ENCODE results near the gene ACAD9. TPM values are rescaled to one million over a fixed set of nuclear protein-coding genes. Genes with fewer than 3 reads are reported as not detected.
A peak's percentile ranks its signal among the peaks of the same experiment; 100 is the strongest.

The ACAD9 gene
- total and polyA plus RNA-seq, 2 of the 13 experiments (the other 11 are each of a cell fraction or from before 2014, with no cell fraction given), result 15.3 to 38.2 TPM

GRCh38 chr3:128942161-128942952 lies 62.9 kb downstream of the ACAD9 start (continued):
- peak; percentile 41; the same call in 1 of the 2 replicates for TF ChIP-seq ARID4A (CRISPR knock-in tag; IDR thresholded peaks at IDR 0.05; ENCODE audit: borderline replicate concordance)
- TF ChIP-seq IRF1 (CRISPR knock-in tag; IDR thresholded peaks at IDR 0.05; ENCODE audit: low read depth), result no peak
- no peak for TF ChIP-seq CAMTA2 (CRISPR knock-in tag; IDR thresholded peaks at IDR 0.05; ENCODE audit: borderline replicate concordance)
- no peak for TF ChIP-seq ZNF609 (CRISPR knock-in tag; IDR thresholded peaks at IDR 0.05; ENCODE audit: borderline replicate concordance)
- TF ChIP-seq FOXA3 (CRISPR knock-in tag; IDR thresholded peaks at IDR 0.05), result peak; percentile 18; the same call in 1 of the 2 replicates
- TF ChIP-seq ZNF547 (CRISPR knock-in tag; IDR thresholded peaks at IDR 0.05), result 0 out of 2 replicates have a peak, but pooled peaks have one; percentile 23
- TF ChIP-seq TMF1 (CRISPR knock-in tag; IDR thresholded peaks at IDR 0.05; ENCODE audit: low read depth), result no peak
- TF ChIP-seq ATF7 (IDR thresholded peaks at IDR 0.05), result no peak
- no peak for TF ChIP-seq ATF7 (CRISPR knock-in tag; IDR thresholded peaks at IDR 0.05)
- TF ChIP-seq ZNF720 (CRISPR knock-in tag; IDR thresholded peaks at IDR 0.05), result no peak
- TF ChIP-seq GATA4 (IDR thresholded peaks at IDR 0.05; ENCODE audit: borderline replicate concordance, low read depth), result no peak
- TF ChIP-seq ARID3A (IDR thresholded peaks at IDR 0.05; ENCODE audit: low read depth, low read length), result no peak
- TF ChIP-seq FOXC1 (CRISPR knock-in tag; IDR thresholded peaks at IDR 0.05; ENCODE audit: borderline replicate concordance), result peak; percentile 47; the same call in 1 of the 2 replicates
- no peak for TF ChIP-seq MYNN (CRISPR knock-in tag; IDR thresholded peaks at IDR 0.05; ENCODE audit: low read depth)
- no peak for TF ChIP-seq POLR2AphosphoS2 (IDR thresholded peaks at IDR 0.05; ENCODE audit: low read depth, low read length)

Measured in HepG2 (cell line).